HG03039 (cell line): ENCODE results near the gene PLD1.
"Not testable (repeated sequence)": the region's sequence is repeated elsewhere in the genome, so short reads cannot be mapped to it uniquely, and the experiment has no call there.

Source experiments
- ATAC-seq: cut with Tn5 transposase; IDR thresholded peaks from one replicate; pipeline ENCODE4 v1.9.1; 2021; ENCODE audit warnings: mild to moderate bottlenecking, moderate library complexity; ENCODE audit not compliant: unreplicated experiment

PLD1 gene

DNA sequence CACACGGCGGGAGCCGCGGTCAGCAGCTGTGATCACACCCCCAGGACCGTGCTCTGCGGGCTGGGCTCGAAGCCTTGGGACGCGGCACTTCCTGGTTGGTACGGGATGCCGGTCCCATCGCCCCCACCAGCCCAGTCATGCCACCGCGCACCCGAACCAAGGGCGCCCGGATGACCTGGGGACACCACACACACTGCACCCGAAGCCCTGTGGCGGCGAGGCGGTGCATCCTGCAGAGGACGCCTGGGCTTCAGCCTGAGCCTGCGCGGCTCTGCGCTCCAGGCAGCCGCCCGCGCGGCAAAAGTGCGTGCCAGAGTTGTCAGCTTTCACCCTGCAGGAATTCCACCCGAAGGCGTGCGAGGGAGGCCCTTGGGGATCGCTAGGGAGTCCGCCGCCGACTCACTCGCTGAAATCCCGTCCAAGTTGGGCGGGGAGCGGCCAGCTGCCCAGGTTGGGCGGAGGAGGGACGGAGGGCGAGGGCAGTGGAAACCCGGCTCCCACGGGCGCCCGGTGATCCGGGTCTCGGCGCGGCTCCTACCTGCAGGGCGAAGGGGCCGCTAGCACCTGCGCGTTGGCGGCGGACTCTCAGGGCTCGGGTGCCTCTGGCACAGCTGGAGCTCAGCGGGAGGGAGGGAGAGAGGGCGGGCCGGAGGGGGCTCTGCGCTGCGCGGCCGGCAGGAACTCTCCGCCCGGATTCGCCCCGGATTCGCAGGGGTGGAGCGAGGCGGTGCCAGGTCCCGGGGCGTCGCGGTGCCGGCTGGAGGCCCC is at the start of gene PLD1:
TSS of gene PLD1 (minus strand) at position 623 of the 768 bp plus-strand sequence. CDS start 72,432 bp downstream, outside the sequence.
- peak; percentile 59 for ATAC-seq

DNA sequence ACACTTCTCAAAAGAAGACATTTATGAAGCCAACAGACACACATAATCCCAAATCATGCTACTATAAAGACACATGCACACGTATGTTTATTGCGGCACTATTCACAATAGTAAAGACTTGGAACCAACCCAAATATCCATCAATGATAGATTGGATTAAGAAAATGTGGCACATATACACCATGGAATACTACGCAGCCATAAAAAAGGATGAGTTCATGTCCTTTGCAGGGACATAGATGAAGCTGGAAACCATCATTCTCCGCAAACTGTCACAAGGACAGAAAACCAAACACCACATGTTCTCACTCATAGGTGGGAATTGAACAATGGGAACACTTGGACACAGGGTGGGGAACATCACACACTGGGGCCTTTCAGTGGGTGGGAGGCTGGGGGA is 48.5 kb upstream of the PLD1 start:
- ATAC-seq, result not testable (repeated sequence)

DNA sequence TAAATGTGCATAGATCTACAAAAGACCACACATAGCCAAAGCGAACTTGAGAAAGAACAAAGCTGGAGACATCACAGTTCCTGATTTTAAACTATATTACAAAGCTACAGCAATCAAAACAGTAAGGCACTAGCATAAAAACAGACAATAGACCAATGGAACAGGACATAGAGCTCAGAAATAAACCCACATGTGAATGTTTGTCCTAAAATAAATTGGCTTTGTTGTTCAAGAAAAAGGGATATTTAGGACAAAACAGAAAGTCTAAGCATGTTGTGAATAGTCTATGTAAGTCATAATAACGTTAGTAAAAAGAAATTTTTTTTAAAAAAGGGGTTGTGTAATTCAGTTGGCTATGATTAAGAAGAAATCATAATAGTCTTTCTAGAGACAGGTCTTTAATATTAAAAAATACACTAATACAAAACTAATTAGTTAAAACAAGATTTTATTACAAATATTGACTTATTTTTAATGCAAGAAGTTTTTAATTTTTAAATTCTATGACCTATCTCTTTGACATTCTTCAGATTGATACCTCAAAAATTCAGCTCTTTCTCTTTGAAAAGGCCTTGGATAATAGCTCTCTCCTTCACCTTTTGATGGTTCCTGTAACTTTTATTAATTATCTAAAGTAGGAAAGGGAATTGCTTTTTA is 44.5 kb upstream of the PLD1 start:
- ATAC-seq, result no peak

DNA sequence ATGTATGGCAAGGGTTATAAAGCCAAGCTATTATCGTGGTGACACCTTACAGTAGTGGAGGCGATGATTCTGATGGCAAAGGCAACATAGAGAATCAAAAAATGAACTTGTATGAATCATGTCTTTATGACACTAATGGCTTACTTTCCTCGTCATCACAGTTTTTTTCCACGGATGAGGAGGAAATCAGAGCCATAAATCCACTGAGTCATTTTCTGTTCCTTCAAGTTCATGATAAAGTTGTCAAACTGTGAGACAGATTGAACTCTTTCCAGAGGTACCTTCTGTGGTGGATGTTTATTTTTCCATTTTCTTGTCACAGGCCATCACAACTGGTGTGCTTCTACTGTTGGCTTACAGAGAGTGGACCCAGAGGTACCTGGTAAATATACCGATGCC is 41.4 kb upstream of the PLD1 start:
- ATAC-seq, result no peak

DNA sequence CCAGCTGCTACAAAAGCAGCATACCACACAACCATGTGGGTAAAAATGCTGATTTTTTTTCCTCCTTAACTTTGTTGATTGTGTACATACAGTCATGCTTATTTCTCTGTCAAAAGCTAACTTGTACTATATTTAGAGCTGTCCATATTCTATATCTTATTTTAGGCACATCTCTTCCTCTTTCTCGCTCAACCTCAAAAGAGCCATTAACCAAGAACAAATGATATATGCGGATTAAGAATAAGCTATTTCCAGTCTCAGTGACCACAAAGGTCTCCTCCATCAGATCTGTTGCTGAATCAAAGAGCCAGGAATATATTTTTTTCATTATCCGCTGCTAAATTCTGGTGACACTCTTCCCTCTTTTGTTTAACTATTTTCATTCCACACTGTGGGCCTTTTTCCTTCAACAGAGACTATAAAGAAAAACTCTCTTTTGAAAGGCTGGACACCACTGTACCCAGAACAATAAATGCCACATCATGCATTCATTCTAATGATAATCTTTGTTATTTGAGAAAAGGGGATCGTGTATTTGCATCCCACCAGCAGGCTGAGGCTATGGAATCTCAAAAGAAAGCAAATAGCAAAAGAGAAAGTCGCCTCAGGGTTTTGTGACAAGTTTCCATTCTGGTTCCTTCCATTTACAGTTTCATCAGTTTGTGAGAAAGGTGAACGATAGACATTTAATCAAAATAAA is 40.8 kb upstream of the PLD1 start:
- ATAC-seq, result no peak

DNA sequence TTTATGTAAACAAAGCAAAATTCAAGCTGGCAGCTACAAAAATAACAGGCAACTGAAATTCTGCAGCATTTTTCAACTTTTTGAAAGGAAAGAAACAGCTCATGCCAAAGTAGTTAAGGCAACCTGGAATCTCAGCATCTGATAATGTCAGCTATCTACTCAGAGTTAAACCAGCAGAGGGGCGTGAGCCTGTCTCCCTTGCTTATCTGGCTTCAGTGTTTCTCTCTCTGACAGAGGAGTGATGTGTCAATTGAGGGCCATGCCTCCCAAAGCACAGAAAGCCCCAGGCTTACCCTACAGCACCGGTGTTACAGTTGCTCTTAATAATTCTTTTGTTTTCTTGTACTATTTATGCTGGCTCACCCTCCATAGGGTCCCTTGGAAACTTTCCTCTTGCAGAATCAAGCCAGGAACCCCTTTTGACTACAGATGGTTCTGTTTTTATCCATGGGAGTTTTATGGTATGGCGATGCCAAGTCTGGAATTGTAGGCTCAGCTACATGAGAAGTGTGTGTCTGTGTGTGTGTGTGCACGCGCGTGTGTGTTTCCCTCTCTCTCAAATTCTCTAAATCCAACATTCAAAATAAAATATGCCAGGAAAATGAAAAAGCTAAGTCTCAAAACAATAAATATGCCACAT is 40.2 kb upstream of the PLD1 start:
- no peak for ATAC-seq

DNA sequence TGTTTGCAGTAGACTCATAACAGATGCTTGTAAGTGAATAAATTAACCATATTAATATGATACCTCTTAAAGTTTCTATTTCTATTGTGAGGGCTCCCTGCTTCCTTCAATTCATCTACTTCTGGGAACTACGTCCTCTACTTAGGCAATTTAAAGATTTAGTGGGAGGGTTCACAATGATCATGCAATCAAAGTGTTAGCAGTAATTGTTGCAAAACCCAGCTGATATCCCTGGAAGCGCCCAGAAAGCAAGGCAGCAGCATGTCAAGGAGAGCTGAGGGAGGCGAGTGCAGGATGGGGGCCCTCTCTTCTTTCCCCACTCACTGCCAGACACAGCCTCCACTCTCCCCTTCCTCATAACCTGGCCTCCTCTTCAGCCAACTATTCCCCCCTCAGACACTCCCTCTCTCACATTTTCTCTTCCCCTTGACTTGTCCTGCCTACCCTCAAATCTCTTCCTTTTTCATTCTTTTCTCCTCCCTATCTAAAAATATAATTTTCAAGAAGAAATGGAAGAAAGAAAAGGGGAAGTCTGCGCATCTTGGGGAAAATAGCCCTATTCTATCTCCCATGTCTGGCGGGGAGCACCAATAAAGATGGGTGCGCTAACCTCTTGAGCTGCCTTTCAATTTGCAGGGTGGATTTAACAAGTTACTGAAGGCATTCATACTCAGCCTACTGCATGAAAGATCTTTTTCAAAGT is 39.5 kb upstream of the PLD1 start:
- no peak for ATAC-seq

- ATAC-seq, result no peak
These were observed 37.4 kb upstream of the PLD1 start for GRCh38 chr3:171847595-171848259.

DNA sequence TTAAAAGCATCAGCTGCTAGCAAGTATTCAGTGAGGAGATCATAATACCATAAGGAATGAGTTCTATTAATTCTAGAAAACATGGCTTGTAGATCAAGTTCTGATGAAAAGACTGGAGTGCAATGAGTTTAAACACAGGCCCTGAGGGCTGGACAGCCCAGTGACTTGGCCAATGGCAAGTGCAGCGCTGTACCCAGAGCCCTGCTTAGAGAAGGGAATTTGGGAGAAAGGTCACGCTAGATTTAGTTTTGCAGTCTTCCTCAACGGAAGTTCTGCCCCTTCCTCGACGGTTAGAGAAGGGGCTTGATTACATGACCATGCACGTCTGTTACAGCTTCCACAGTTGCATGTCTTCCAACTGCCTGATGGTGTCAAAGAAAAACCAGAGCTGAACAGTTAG is 36.9 kb upstream of the PLD1 start:
- no peak for ATAC-seq

DNA sequence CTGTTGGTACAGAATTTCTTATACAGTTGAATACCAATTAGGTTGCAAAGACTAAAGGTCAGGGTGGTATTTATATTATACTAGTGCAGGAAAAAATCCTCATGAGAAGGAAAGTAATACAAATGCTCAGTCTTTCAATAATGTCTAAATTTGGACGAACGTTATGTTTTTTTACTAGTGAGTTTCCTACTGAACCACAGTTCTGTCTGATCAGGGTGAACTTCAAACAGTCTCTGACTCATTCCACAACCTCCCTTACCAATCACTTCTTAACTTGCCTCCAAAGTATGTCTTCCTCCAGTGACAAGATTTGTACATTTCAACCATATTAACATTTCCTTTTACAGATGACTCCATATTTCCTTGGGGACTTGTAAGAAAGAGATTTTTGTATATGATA is 36.3 kb upstream of the PLD1 start:
- peak; percentile 98 for ATAC-seq

GRCh38 chr3:171845481-171846284 is 35.4 kb upstream of the PLD1 start:
- no peak for ATAC-seq

- ATAC-seq, result no peak
These were observed 34.6 kb upstream of the PLD1 start for GRCh38 chr3:171844873-171845272.

DNA sequence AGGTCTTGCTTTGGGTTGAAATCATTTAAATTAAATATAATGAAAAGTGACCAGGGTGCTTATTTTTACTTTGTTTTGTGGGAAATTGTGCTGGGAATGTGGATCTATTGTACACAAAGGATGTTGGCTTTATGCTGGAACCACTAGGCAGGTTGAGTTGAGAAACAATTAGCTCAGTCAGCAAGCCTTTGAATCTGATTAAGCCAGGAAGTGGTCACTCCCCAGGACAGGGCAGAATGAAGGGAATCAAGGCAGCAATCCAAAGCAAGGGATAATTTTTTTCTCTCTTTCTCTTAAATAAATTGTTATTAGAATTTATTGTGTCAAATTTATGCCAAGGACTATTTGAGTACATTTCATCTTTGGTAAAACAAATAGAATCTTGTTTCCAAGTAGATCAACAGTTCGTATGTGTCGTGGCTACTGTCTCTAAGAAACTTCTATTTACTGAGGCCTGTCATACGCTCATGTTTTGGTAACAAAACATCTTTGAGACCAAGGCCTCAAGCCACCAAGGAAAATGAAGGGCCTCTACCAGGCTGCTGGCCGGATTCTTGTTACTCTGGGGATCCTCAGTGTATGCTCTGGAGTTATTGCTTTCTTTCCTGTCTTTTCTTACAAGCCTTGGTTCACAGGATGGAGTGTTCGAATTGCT is 32.7 kb upstream of the PLD1 start, which contains the start of gene TMEM212:
TSS of gene TMEM212 (plus strand) at position 486 of the 655 bp plus-strand sequence. CDS start at position 521, 35 bp downstream.
- ATAC-seq, result no peak

DNA sequence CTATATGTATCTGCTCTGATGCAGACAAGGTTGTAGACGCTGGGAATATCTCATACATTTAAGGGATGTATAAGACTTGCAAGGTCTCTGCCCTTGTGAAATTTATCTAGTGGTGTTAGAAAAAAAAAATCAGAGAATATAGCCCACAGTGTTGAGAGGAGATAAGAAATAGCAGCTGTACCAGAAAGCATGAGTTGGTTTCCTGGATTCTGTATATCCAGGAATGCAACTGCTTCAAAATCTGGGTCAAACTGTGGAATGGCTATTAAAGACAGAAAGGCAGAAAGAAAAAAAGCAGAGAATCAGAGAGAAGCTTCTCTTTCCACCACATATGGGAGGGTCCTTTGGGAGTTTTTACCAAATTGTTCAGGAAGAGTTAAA is 31.3 kb upstream of the PLD1 start:
- no peak for ATAC-seq

DNA sequence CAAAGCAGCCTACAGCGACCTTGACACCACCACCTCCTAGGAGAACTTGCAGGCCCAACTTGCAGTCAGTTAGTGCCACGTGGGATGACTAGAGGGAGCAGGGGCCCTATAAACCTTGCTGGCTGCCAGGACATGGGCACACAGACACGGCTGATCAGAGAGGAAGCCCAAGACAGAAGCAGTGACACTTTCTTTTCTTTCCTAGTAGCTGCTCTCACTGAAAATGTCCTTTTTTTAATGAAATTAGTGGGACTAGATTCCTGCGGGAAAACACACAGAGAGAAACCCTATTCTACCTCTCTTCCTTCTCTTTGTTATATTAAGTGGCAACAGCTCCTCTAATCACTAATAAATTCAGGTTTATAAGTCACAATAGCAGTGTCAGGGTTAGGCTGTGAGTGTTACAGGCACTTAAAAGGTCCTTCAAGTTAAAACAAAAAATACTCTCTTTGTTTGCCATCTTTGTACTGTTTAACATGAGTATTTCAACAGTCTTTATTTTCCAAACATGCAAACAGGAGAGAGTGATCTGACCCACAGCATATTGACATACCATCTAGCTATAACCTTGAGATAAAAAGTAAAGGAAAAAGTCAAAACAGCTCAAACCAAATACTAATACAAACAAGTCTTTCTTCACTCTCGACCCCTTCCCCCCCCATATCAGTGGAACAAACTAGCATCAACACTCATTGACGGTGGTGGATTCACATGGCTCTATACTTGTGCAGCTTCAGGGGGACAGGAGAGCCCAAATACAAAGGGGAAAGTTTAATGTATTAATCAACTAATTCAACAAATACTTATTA is 30.7 kb upstream of the PLD1 start:
- ATAC-seq, result no peak

- ATAC-seq, result no peak
These were observed 30.1 kb upstream of the PLD1 start for GRCh38 chr3:171840445-171840810.

- no peak for ATAC-seq
These were observed 29.0 kb upstream of the PLD1 start for GRCh38 chr3:171839270-171839669.

GRCh38 chr3:171838218-171838720 is 28.0 kb upstream of the PLD1 start:
- no peak for ATAC-seq
